K562 (cell line): Measurements from ENCODE around the gene STK11. TPM values are rescaled to one million over a fixed set of nuclear protein-coding genes. Genes with fewer than 3 reads are reported as not detected.

Experiments used
- ADNP ChIP-seq: fragments of 200-800 bp; sonication (Bioruptor generic); IDR thresholded peaks from 2 replicates; pipeline ENCODE4 v1.6.1; 2016; ENCODE audit warnings: missing genetic modification characterization, missing compliant biosample characterization
- ELF1 ChIP-seq: fragments of 200-800 bp; sonication (Bioruptor generic); IDR thresholded peaks from 2 replicates; pipeline ENCODE4 v1.6.1; 2016; ENCODE audit warnings: missing genetic modification characterization, missing compliant biosample characterization
- MAFG ChIP-seq: fragments of 450-650 bp; conservative IDR thresholded peaks from 2 replicates; pipeline ENCODE4 v1.6.1; 2016; ENCODE audit warnings: missing genetic modification characterization, missing compliant biosample characterization
- MAFK ChIP-seq: IDR thresholded peaks from 2 replicates; pipeline ENCODE4 v1.6.1; 2011; ENCODE audit warnings: low read length, improper control_type of control experiment
- RBM22 ChIP-seq: fragments of 200-400 bp; formaldehyde crosslinking; IDR thresholded peaks from 2 replicates; pipeline ENCODE4 v1.6.1; 2018; ENCODE audit warnings: low read length, low read depth; ENCODE audit not compliant: poor library complexity, severe bottlenecking
- TGIF2 ChIP-seq: sonication (generic); formaldehyde crosslinking; IDR thresholded peaks from 2 replicates; pipeline ENCODE4 v1.8.1; 2022; ENCODE audit warnings: mild to moderate bottlenecking, missing genetic modification reagents, moderate library complexity
- ZNF140 ChIP-seq: fragments of 250-450 bp; sonication (Bioruptor Pico); IDR thresholded peaks from 2 replicates; pipeline ENCODE4 v1.8.0; 2021; ENCODE audit warnings: moderate library complexity, mild to moderate bottlenecking, inconsistent platforms
- ZNF197 ChIP-seq: fragments of 200-800 bp; sonication (Bioruptor generic); IDR thresholded peaks from 2 replicates; pipeline ENCODE4 v1.6.1; 2016; ENCODE audit warnings: low read depth, missing genetic modification characterization, missing compliant biosample characterization
- polyA plus RNA-seq, 8 experiments: library from polyadenylated mRNA; depleted of rRNA in 4 of 8; stranded (reverse) in 5 of 8; unstranded in 3 of 8; fragments of >200 nt; fragmentation: Nextera tagmentation in 2 of 8; fragmentation: Illumina TruSeq in 1 of 8; extraction: Ambion mirVana in 2 of 8; extraction: Trizol in 1 of 8; gene quantifications; 2 replicates each; pipeline versions ENCODE4 v1.2.1 to v1.2.3, GENCODE V29; 2011 to 2014; ENCODE audit warnings: inconsistent platforms in 1 of 8, missing spikeins in 1 of 8
- total RNA-seq, 7 experiments: library from RNA; depleted of rRNA in 6 of 7; stranded (reverse); fragments of >200 nt in 6 of 7; fragmentation: Illumina TruSeq in 2 of 7; extraction: Trizol in 2 of 7; gene quantifications; 2 replicates each; pipeline versions ENCODE4 v1.2.1 to v1.2.3, GENCODE V29; 2011 to 2021; ENCODE audit warnings: low replicate concordance in 1 of 7
- TF ChIP-seq, protein P1 (sequence below), 2 experiments: fragments of 450-650 bp in 1 of 2; sonication (generic) in 1 of 2; formaldehyde crosslinking in 1 of 2; IDR thresholded peaks; 2 replicates each; pipeline versions ENCODE4 v1.7.1 to v1.9.0; 2016 to 2022; ENCODE audit warnings: inconsistent platforms in 1 of 2, mild to moderate bottlenecking in 1 of 2, missing genetic modification reagents in 1 of 2
- TF ChIP-seq, protein P2 (sequence below): fragments of 150-350 bp; IDR thresholded peaks from 2 replicates; pipeline ENCODE4 v1.6.1; 2014; ENCODE audit warnings: low read depth, mild to moderate bottlenecking, low read length, borderline replicate concordance
- TF ChIP-seq, protein P3 (sequence below): fragments of 450-650 bp; conservative IDR thresholded peaks from 2 replicates; pipeline ENCODE4 v1.6.1; 2016; ENCODE audit warnings: missing genetic modification characterization, low read depth, mild to moderate bottlenecking, control low read depth, missing compliant biosample characterization

The STK11 gene
- total and polyA plus RNA-seq, 9 of the 15 experiments (the other 6 are each of a cell fraction or from before 2014, with no cell fraction given): 0.15 to 96.5 (median 31.7) TPM

DNA sequence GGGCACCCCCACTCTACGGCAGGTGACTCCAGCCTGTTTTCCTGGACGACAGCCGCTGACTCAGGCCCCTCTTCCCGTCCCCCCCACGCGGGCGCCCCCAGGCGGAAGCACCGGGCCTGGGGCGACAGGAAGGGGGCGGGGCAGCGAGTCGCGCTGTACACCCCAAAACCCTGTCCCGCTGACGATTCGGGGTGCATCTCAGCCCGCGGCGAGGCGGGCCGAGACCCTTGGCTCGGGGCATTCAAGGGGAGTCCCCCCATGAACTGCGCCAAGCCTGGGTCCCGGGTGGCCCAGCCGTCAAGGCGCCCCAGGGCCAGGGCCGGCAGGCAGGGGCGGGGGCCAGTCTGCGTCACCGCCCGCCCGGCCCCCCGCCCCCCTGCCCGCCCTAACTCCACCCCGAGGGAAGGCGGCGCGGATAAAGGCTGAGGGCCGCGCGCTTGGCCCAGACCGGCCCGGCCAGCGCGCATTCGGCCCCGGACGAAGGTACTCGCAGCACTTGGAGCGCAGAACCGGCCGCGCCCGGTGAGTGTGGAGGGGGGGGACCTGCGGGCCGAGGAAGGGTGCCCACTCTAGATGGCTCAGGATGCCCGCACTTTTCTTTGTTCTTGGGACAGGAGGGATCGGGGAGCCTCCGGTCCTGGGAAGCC, 42.7 kb downstream of the STK11 start, which contains the start of gene MIDN (continued):
- TF ChIP-seq, protein P1, sequence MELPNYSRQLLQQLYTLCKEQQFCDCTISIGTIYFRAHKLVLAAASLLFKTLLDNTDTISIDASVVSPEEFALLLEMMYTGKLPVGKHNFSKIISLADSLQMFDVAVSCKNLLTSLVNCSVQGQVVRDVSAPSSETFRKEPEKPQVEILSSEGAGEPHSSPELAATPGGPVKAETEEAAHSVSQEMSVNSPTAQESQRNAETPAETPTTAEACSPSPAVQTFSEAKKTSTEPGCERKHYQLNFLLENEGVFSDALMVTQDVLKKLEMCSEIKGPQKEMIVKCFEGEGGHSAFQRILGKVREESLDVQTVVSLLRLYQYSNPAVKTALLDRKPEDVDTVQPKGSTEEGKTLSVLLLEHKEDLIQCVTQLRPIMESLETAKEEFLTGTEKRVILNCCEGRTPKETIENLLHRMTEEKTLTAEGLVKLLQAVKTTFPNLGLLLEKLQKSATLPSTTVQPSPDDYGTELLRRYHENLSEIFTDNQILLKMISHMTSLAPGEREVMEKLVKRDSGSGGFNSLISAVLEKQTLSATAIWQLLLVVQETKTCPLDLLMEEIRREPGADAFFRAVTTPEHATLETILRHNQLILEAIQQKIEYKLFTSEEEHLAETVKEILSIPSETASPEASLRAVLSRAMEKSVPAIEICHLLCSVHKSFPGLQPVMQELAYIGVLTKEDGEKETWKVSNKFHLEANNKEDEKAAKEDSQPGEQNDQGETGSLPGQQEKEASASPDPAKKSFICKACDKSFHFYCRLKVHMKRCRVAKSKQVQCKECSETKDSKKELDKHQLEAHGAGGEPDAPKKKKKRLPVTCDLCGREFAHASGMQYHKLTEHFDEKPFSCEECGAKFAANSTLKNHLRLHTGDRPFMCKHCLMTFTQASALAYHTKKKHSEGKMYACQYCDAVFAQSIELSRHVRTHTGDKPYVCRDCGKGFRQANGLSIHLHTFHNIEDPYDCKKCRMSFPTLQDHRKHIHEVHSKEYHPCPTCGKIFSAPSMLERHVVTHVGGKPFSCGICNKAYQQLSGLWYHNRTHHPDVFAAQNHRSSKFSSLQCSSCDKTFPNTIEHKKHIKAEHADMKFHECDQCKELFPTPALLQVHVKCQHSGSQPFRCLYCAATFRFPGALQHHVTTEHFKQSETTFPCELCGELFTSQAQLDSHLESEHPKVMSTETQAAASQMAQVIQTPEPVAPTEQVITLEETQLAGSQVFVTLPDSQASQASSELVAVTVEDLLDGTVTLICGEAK (IDR thresholded peaks at IDR 0.05): peak; percentile 64
- TF ChIP-seq, protein P1 (CRISPR knock-in tag; IDR thresholded peaks at IDR 0.05): no peak
- TF ChIP-seq MAFK (no peak), MAFG (tag) (peak; percentile 35; the same call in 1 of the 2 replicates), ZNF140 (CRISPR knock-in tag) (no peak), ZNF197 (CRISPR knock-in tag) (no peak), RBM22 (peak; percentile 9), ELF1 (tag) (peak; percentile 80), TGIF2 (no peak), ADNP (tag) (no peak)
- TF ChIP-seq, protein P2, sequence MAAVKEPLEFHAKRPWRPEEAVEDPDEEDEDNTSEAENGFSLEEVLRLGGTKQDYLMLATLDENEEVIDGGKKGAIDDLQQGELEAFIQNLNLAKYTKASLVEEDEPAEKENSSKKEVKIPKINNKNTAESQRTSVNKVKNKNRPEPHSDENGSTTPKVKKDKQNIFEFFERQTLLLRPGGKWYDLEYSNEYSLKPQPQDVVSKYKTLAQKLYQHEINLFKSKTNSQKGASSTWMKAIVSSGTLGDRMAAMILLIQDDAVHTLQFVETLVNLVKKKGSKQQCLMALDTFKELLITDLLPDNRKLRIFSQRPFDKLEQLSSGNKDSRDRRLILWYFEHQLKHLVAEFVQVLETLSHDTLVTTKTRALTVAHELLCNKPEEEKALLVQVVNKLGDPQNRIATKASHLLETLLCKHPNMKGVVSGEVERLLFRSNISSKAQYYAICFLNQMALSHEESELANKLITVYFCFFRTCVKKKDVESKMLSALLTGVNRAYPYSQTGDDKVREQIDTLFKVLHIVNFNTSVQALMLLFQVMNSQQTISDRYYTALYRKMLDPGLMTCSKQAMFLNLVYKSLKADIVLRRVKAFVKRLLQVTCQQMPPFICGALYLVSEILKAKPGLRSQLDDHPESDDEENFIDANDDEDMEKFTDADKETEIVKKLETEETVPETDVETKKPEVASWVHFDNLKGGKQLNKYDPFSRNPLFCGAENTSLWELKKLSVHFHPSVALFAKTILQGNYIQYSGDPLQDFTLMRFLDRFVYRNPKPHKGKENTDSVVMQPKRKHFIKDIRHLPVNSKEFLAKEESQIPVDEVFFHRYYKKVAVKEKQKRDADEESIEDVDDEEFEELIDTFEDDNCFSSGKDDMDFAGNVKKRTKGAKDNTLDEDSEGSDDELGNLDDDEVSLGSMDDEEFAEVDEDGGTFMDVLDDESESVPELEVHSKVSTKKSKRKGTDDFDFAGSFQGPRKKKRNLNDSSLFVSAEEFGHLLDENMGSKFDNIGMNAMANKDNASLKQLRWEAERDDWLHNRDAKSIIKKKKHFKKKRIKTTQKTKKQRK: no peak
- TF ChIP-seq, protein P3, sequence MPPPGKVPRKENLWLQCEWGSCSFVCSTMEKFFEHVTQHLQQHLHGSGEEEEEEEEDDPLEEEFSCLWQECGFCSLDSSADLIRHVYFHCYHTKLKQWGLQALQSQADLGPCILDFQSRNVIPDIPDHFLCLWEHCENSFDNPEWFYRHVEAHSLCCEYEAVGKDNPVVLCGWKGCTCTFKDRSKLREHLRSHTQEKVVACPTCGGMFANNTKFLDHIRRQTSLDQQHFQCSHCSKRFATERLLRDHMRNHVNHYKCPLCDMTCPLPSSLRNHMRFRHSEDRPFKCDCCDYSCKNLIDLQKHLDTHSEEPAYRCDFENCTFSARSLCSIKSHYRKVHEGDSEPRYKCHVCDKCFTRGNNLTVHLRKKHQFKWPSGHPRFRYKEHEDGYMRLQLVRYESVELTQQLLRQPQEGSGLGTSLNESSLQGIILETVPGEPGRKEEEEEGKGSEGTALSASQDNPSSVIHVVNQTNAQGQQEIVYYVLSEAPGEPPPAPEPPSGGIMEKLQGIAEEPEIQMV (tag): no peak
